Gastroesophageal sphincter (tissue), 3 donors: ENCODE data around the gene TMPRSS4.

Experiments
- EP300 ChIP-seq: sonication (generic); formaldehyde crosslinking; IDR thresholded peaks from one replicate; pipeline ENCODE4 v1.6.1; 2017; ENCODE audit warnings: antibody characterized with exemption, mild to moderate bottlenecking
- POLR2A ChIP-seq, 2 donors: fragments of 450-650 bp; IDR thresholded peaks; one replicate each; pipeline ENCODE4 v1.6.1; 2017; ENCODE audit warnings: antibody characterized with exemption in 2 of 2, mild to moderate bottlenecking in 2 of 2, moderate library complexity in 1 of 2
- POLR2AphosphoS5 ChIP-seq: sonication (generic); formaldehyde crosslinking; IDR thresholded peaks from one replicate; pipeline ENCODE4 v1.6.1; 2017; ENCODE audit warnings: antibody characterized with exemption
- TF ChIP-seq, protein P1 (sequence below), 4 experiments: fragments of 200-600 bp in 2 of 4; fragments of 450-650 bp in 2 of 4; sonication (generic) in 1 of 4; IDR thresholded peaks; one replicate each; pipeline ENCODE4 v1.5.1; 2017 to 2019; ENCODE audit warnings: antibody characterized with exemption in 4 of 4, mild to moderate bottlenecking in 2 of 4, moderate library complexity in 2 of 4

DNA sequence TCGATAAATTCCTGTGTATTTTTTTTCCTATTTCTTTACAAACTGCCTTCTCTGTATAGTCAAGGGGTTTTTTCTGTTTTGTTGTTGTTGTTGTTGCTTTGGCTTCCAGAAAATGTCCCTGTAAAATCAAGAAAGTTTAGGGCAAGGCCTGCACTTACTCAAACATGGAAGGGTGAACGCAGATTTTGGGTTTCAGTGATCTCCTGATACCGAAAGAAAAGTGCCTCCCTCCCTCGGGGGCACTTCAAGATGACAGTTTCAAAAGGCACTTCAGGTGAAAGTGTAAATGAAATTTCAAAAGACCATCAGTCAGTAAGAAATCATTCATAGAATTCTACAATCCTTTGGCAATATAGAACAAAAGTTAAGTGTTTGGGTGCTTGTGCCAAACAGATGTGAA is 43.4 kb upstream of the TMPRSS4 start:
- TF ChIP-seq POLR2A (IDR thresholded peaks at IDR 0.05) (no peak), POLR2AphosphoS5 (no peak), EP300 (no peak)
- TF ChIP-seq, protein P1, sequence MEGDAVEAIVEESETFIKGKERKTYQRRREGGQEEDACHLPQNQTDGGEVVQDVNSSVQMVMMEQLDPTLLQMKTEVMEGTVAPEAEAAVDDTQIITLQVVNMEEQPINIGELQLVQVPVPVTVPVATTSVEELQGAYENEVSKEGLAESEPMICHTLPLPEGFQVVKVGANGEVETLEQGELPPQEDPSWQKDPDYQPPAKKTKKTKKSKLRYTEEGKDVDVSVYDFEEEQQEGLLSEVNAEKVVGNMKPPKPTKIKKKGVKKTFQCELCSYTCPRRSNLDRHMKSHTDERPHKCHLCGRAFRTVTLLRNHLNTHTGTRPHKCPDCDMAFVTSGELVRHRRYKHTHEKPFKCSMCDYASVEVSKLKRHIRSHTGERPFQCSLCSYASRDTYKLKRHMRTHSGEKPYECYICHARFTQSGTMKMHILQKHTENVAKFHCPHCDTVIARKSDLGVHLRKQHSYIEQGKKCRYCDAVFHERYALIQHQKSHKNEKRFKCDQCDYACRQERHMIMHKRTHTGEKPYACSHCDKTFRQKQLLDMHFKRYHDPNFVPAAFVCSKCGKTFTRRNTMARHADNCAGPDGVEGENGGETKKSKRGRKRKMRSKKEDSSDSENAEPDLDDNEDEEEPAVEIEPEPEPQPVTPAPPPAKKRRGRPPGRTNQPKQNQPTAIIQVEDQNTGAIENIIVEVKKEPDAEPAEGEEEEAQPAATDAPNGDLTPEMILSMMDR (IDR thresholded peaks at IDR 0.05), result no peak
